ENCODE measurements around the gene ZNF786. TPM values are rescaled to one million over a fixed set of nuclear protein-coding genes. Genes with fewer than 3 reads are reported as not detected.

ZNF786 gene
- total and polyA plus RNA-seq, 2 experiments from 2014 or later = 3.5 TPM

DNA sequence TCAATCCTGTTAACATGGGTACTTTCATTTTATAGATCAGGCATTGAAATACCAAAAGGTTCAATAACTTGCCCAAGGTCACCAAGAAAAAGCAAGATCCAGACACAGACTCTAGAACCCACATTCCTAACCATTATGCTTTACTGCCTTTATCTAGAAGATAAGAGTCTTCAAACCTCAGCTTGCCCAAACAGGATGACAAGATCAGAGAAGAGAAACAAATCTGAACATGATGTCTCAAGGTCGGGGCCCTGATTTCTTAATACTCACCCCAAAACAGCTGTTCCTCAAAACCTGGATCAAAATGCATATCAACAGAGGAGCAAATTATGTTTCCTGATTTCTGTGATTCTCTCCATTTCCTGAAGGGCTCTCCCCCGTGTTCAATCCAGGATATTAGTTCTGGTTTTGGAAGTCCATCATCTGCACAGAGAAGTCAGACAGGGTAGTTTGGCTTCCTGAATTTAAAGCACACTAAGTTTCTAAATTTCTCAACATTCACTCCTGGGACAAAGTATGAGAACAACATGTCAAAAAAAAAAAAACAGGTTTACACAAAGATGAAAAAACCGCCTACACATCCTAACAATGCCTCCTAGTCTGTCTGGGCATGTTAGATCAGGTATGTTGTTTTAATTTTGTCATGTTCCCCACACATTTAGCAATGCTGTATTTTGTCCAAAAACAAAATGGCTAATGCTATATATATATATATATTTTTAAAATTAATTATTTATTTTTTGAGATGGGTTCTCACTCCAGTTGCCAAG lies 16.2 kb downstream of the ZNF786 start:
- Histone ChIP-seq H3K9me3 (ENCODE audit: low read depth) (no peaks in the 10 kb centered on the region), H2AFZ (no peak overlapping the region), H4K20me1 (ENCODE audit: insufficient read depth) (no peaks in the 10 kb centered on the region), H3K27me3 (replicated peaks; ENCODE audit: insufficient read depth) (no peaks in the 10 kb centered on the region), H3K36me3 (ENCODE audit: low read depth) (peaks cover 18% of the 10 kb centered on the region; the same call in 1 of the 2 replicates), H3K9me2 (ENCODE audit: insufficient read depth) (no peaks in the 10 kb centered on the region), H3K4me2 (ENCODE audit: unreplicated experiment) (no peak overlapping the region), H3K9ac (no peak overlapping the region), H3K4me1 (ENCODE audit: insufficient read depth) (no peaks in the 10 kb centered on the region), H3K27ac (no peak overlapping the region), H3F3A (ENCODE audit: insufficient read depth) (no peaks in the 10 kb centered on the region), H3K4me3 (no peak overlapping the region), H3K79me2 (ENCODE audit: insufficient read depth) (peaks cover 13% of the 10 kb centered on the region; the same call in 1 of the 2 replicates)
- in situ Hi-C loops (cut with MboI) = no loop called here
- DNase-seq = no peak
- WGBS, 2 experiments (ENCODE audit: low coverage in 1 of 2, low lambda C conversion rate in 2 of 2, missing lambda C conversion rate in 2 of 2) = 85 to 88% methylated on average over 3 of the region's 3 CpGs
- no peak for TF ChIP-seq EZH2 (IDR thresholded peaks at IDR 0.05; ENCODE audit: insufficient read depth, poor library complexity, severe bottlenecking)
- no peak for TF ChIP-seq EZH2phosphoT487 (IDR thresholded peaks at IDR 0.05; ENCODE audit: insufficient read depth, low read depth)

DNA sequence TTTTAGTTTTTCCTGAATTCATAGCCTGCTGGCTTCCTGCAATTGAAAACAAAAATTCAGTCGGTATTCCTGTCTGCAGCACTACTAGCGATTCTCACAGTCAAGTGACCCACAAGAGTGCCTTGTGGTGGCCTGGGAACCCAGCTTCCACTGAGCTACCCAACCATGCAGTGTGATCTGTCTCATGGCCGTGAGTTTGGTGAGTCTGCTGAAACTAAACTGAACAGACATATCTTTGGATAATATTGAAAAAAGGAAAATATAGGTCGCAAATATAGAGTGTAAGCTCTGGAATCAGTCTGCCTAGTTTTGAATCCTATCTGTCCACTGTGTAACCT lies 18.1 kb downstream of the ZNF786 start:
- Histone ChIP-seq H3K79me2 (ENCODE audit: insufficient read depth) (no peaks in the 10 kb centered on the region), H3K4me2 (ENCODE audit: unreplicated experiment) (no peak overlapping the region), H3K27ac (no peak overlapping the region), H3K9me2 (ENCODE audit: insufficient read depth) (no peaks in the 10 kb centered on the region), H3K4me3 (no peak overlapping the region), H2AFZ (no peak overlapping the region), H3K9me3 (ENCODE audit: low read depth) (no peaks in the 10 kb centered on the region), H3K27me3 (replicated peaks; ENCODE audit: insufficient read depth) (no peaks in the 10 kb centered on the region), H4K20me1 (ENCODE audit: insufficient read depth) (no peaks in the 10 kb centered on the region), H3K9ac (no peak overlapping the region), H3K4me1 (ENCODE audit: insufficient read depth) (no peaks in the 10 kb centered on the region), H3F3A (ENCODE audit: insufficient read depth) (no peaks in the 10 kb centered on the region), H3K36me3 (ENCODE audit: low read depth) (peaks cover 18% of the 10 kb centered on the region; the same call in 1 of the 2 replicates)
- TF ChIP-seq EZH2phosphoT487 (IDR thresholded peaks at IDR 0.05; ENCODE audit: insufficient read depth, low read depth) (no peak), EZH2 (IDR thresholded peaks at IDR 0.05; ENCODE audit: insufficient read depth, poor library complexity, severe bottlenecking) (no peak)
- 97 to 98% methylated on average over 4 of the region's 4 CpGs for WGBS, 2 experiments (ENCODE audit: low coverage in 1 of 2, low lambda C conversion rate in 2 of 2, missing lambda C conversion rate in 2 of 2)
- in situ Hi-C loops (cut with MboI) = no loop called here
- no peak for DNase-seq

DNA sequence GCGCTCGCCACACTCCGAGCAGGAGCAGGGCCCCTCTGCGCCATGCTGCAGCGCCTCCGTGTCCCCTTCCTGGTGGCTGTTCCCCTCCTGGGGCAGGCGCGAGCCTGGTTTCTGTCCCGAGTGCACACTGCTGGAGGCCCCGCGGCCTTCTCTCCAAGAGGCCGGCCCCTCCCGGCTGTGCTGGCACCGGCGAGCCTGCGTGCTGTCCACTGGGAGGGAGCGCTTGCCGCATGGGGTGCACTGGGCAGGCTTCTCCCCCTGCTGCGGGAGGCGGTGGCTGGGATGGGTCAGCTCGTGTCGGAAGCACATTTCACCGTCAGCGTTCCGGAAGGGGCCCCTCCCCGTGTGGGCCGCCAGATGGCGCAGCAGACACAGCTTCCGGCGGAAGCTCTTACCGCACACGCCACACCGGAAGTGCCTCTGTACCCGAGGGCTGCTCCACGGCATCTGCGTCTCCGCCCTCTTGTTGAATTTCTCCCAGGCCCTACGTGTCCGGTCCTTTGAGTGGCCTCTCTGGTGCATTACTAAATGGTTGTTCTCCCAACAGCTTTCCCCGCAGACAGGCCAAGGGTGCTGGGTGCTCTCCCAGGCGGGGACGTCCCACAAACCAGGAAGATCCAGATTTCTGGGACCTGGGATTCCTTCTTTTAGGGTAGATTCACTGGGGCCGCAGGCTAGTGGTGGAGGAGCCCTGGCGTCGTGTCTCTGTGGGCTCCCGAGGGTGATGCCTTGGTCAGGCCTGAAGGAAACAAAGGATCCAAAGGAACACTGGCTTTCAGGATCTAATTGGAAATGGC lies 18.7 kb downstream of the ZNF786 start:
- no peaks in the 10 kb centered on the region for H3K9me3 ChIP-seq (ENCODE audit: low read depth)
- H3K4me3 ChIP-seq = no peak overlapping the region
- no peaks in the 10 kb centered on the region for H3F3A ChIP-seq (ENCODE audit: insufficient read depth)
- H3K27me3 ChIP-seq (replicated peaks; ENCODE audit: insufficient read depth) = no peaks in the 10 kb centered on the region
- DNase-seq = no peak
- H3K79me2 ChIP-seq (ENCODE audit: insufficient read depth) = no peaks in the 10 kb centered on the region
- in situ Hi-C loops (cut with MboI) = no loop called here
- H3K9ac ChIP-seq = no peak overlapping the region
- no peaks in the 10 kb centered on the region for H3K9me2 ChIP-seq (ENCODE audit: insufficient read depth)
- H3K4me1 ChIP-seq (ENCODE audit: insufficient read depth) = no peaks in the 10 kb centered on the region
- H3K36me3 ChIP-seq (ENCODE audit: low read depth) = peaks cover 18% of the 10 kb centered on the region; the same call in 1 of the 2 replicates
- H3K4me2 ChIP-seq (ENCODE audit: unreplicated experiment) = no peak overlapping the region
- TF ChIP-seq EZH2phosphoT487 (IDR thresholded peaks at IDR 0.05; ENCODE audit: insufficient read depth, low read depth) (no peak), EZH2 (IDR thresholded peaks at IDR 0.05; ENCODE audit: insufficient read depth, poor library complexity, severe bottlenecking) (no peak)
- H2AFZ ChIP-seq = no peak overlapping the region
- no peaks in the 10 kb centered on the region for H4K20me1 ChIP-seq (ENCODE audit: insufficient read depth)
- no peak overlapping the region for H3K27ac ChIP-seq
- WGBS, 2 experiments (ENCODE audit: low coverage in 1 of 2, low lambda C conversion rate in 2 of 2, missing lambda C conversion rate in 2 of 2) = 95 to 96% methylated on average over 37 to 46 of the region's 46 CpGs

DNA sequence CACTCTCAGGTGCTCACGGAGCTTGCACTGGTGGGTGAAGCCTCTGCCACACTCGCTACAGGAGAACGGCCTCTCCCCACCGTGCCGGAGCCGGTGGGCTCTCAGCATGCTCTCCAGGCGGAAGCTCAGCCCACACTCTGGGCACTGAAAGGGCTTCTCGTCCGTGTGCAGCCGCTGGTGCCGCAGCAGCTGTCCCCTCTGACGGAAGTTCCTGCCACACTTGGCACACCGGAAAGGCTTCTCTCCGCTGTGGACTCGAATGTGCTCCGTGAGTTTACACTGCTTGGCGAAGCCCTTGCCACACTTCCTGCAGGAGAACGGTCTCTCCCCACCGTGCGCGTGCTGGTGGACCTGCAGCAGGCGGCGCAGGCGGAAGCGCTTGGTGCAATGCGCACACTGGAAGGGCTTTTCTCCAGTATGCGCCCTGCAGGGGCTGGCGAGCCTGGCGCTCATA lies 19.3 kb downstream of the ZNF786 start:
- TF ChIP-seq EZH2phosphoT487 (IDR thresholded peaks at IDR 0.05; ENCODE audit: insufficient read depth, low read depth) = no peak
- no peak for TF ChIP-seq EZH2 (IDR thresholded peaks at IDR 0.05; ENCODE audit: insufficient read depth, poor library complexity, severe bottlenecking)
- WGBS, 2 experiments (ENCODE audit: low coverage in 1 of 2, low lambda C conversion rate in 2 of 2, missing lambda C conversion rate in 2 of 2) = 96% methylated on average over 29 of the region's 29 CpGs
- Histone ChIP-seq H3K9ac (no peak overlapping the region), H4K20me1 (ENCODE audit: insufficient read depth) (no peaks in the 10 kb centered on the region), H3K79me2 (ENCODE audit: insufficient read depth) (no peaks in the 10 kb centered on the region), H3K4me3 (no peak overlapping the region), H3K9me3 (ENCODE audit: low read depth) (no peaks in the 10 kb centered on the region), H3K27ac (no peak overlapping the region), H2AFZ (no peak overlapping the region), H3K36me3 (ENCODE audit: low read depth) (peaks cover 18% of the 10 kb centered on the region; the same call in 1 of the 2 replicates), H3K4me2 (ENCODE audit: unreplicated experiment) (no peak overlapping the region), H3F3A (ENCODE audit: insufficient read depth) (no peaks in the 10 kb centered on the region), H3K4me1 (ENCODE audit: insufficient read depth) (no peaks in the 10 kb centered on the region), H3K27me3 (replicated peaks; ENCODE audit: insufficient read depth) (no peaks in the 10 kb centered on the region), H3K9me2 (ENCODE audit: insufficient read depth) (no peaks in the 10 kb centered on the region)
- in situ Hi-C loops (cut with MboI) = no loop called here
- DNase-seq = no peak
